GM18951 (cell line): ENCODE data around the gene MTMR10.

Experiments
- POLR2A ChIP-seq: IDR thresholded peaks from 4 replicates; pipeline ENCODE4 v1.6.1; 2011; ENCODE audit warnings: mild to moderate bottlenecking; ENCODE audit not compliant: insufficient read length, insufficient read depth; ENCODE audit errors: extremely low read depth
- in situ Hi-C: fragments of 300-500 bp; cut with MboI; formaldehyde crosslinking; loops from one replicate; pipeline ENCODE4 v1.12.0; 2022; ENCODE audit warnings: low sequenced_read_pairs, mixed read lengths, inconsistent platforms; ENCODE audit not compliant: unreplicated experiment

MTMR10 gene

DNA sequence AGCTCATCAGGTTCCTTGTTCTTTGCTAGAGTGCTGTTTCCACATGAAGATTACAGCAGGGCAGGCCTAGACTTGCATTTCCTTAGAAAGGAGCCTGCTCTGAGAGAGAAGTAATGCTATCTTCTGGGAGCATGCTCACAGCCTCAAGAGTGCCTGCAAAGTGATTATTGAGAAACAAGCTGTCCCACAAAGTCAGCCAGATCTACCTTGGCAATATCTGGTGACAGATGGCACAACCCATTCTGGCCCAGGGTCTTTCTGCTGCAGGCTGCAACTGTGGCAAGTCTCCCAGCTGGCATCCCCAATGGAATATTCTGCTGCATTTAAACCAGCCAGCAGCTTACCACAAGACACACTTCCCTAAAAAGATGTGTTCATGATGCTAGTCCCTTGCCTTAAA, 29.3 kb downstream of the MTMR10 start:
- in situ Hi-C loops = no loop called here
- no peak for TF ChIP-seq POLR2A

- no peak for TF ChIP-seq POLR2A
- in situ Hi-C loops = no loop called here
These were observed 33.2 kb downstream of the MTMR10 start for GRCh38 chr15:30958219-30958618.

GRCh38 chr15:30956216-30957124, 35.0 kb downstream of the MTMR10 start:
- in situ Hi-C loops = no loop called here
- TF ChIP-seq POLR2A = no peak

DNA sequence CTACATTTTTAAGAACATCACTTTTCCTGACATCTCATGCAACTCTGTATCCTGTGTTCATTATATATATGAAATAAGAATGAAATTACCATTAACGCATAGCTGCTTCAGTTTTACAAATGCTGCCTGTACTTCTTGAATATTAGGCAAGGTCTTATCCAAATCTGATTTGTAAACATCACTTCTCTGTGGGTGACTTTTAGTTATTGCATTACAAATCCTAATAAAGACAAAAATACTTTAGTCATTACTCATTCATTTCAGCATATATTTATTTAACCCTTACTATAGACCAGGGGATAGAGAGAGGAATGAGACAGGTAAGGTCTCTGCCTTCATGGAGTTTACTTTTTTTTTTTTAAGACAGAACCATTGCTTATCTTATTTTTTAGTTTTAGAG, 36.8 kb downstream of the MTMR10 start:
- in situ Hi-C loops = no loop called here
- no peak for TF ChIP-seq POLR2A

DNA sequence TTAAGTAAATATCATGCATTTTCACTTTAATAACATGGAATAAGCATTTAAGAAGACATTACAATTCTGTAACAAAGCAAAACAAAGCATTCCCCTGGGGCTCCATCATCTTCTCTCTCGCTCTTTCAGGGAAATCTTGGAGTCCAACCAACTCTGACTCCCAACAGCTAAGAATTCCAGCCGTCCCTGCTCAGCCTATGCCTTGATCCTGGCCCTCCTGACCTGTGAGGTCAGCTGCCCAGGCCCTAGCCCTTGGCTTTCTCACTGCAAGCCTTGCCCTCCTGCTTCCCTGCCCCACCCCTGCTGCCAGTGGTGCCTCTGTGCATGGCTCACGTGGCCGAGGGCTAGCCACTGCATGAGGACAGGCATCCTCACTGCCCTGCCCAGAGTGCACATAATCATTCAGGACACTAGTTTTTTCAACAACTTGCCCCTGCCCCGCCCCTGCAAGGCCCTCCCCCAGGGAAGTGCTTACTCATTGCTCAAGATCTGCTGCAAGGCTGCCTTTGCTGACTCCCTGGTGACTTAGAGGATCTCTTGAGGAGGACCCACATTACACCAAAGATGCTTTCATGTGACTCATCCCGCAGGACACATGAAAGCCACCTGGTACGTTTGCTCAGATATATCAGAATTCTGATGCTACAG, 37.6 kb downstream of the MTMR10 start:
- no peak for TF ChIP-seq POLR2A
- in situ Hi-C loops = no loop called here

DNA sequence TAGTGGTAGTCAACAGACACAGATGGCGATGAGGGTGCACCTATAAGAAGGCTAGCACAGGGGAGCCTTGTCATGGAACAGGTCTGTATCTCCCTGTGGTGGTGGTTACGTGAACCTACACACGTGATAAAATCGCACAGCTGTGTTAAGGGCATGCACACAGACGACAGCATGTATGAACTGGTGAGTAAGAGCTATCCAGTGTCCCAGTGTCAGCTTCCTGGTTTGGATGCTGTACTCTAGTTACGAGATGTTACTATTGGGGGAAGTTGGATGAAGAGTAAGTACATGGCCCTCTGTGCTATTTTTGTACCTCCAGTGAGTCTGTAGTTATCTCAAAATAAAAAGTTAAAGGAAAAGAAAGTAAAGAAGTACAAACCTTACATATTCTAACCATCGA, 38.2 kb downstream of the MTMR10 start:
- in situ Hi-C loops = no loop called here
- no peak for TF ChIP-seq POLR2A

DNA sequence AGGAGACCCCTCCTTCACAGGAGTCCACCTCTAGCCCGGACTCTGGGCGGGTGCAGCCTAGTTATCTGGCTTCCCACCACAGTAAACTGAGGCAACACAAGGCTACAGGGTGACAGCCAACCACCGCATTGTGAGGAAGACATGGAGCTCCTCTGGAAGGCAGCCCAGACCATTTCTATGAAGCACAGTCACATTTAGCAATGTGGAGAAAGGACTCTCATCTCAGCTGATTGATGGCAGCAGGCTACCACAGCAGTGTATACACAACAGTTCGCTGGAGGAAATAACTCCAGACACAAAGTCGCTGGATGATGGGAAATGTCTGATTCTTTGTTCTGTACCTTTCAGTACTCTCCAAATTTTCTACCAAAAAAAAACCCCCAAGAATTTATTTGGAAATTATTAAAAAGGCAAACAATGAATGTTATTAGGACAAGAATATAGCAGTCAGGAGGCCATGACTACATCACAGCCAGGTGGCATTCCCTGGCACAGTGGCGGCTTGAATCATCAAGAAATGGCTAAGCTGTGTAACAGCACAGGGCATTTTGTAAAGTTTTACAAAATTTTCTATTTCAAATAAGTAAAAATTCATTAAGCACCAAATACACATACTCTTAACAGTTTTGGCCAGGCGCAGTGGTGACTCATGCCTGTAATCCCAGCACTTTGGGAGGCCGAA, 47.6 kb downstream of the MTMR10 start:
- in situ Hi-C loops = no loop called here
- TF ChIP-seq POLR2A = no peak

- TF ChIP-seq POLR2A = no peak
- in situ Hi-C loops = no loop called here
These were observed 49.9 kb downstream of the MTMR10 start for GRCh38 chr15:30941520-30941919.

DNA sequence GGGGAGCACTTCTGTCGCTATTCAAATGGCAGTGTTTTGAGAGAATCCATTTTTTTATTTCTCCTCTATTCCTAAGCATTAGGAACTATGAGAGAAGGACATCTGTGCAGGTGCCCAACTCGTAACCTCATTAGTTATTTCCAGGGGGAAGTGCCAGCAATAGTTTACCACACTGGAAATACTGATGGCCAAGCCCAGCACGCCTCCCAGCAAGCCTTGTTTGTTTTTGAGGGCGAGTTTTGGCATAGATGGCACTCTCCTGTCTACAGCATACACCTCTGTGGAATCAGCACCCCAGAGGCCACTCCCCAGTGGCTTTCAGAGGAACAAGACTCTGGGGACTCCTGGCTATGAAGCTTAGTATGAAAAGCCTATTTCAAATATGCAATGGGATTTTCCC, 51.1 kb downstream of the MTMR10 start:
- TF ChIP-seq POLR2A = no peak
- in situ Hi-C loops = no loop called here

DNA sequence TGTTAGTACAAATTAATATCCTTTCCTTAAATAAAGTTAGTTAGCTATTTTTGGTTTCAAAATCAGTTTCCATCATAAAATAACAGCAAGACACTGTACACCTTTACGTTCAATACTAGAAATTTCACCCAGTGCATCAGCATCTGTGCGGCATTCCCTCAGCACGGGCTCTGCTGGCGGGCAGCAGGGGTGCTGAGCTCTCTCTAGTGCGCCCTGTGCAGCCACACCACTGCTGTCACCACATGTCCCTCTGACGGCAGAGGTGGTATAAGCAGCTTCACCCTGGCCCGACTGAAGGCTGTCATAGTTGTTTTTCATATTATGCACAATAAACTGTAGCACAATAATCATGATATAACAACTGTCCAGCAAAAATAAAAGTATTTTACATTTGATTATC, 52.3 kb downstream of the MTMR10 start:
- TF ChIP-seq POLR2A = no peak
- in situ Hi-C loops = no loop called here

- in situ Hi-C loops = no loop called here
These were observed 58.1 kb downstream of the MTMR10 start for GRCh38 chr15:30933293-30933692.

GRCh38 chr15:30930422-30930821, 61.0 kb downstream of the MTMR10 start:
- in situ Hi-C loops = no loop called here
- TF ChIP-seq POLR2A = no peak

More at GRCh38 chr15:30933293-30933692, 58.1 kb downstream of the MTMR10 start:
- no peak for TF ChIP-seq POLR2A

DNA sequence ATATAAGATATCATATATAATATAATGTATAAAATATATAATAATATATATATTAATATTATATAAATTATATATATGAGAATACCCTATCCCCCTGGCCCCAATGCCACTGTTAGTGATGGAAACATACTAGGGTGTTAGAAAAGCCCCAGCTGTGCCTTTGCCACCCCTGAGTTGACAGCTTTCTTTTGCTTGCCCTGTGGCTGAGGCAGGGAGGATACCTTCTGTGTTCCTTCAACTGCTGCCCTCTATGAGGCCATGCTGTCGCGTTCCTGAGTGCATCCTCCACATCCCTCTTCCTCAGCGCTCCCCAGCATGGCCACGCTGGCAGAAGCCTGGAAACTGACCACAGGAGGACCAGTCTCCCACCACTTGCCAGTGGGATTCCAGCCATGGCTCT, 61.4 kb downstream of the MTMR10 start:
- no peak for TF ChIP-seq POLR2A
- in situ Hi-C loops = no loop called here
